Activated CD8-positive, alpha-beta memory T cell treated with anti-CD3 and anti-CD28 coated beads for 36 hours (primary cell): ENCODE measurements around the gene TSPAN18. TPM values are rescaled to one million over a fixed set of nuclear protein-coding genes. Genes with fewer than 3 reads are reported as not detected.

Experiments used
- CTCF ChIA-PET: fragments of 350-600 bp; sonication (Branson Sonifier 250); formaldehyde crosslinking; loops from one replicate; lab custom pipeline; 2021; ENCODE audit warnings: antibody characterized with exemption; lab: Charles Lee
- POLR2A ChIA-PET: fragments of 350-600 bp; sonication (Branson Sonifier 250); formaldehyde crosslinking; loops from one replicate; lab custom pipeline; 2021; ENCODE audit warnings: antibody characterized with exemption; lab: Charles Lee
- total RNA-seq, 2 experiments: library from RNA; stranded (reverse); gene quantifications; one replicate each; pipeline ENCODE4 v1.2.3, GENCODE V29; 2021

Gene TSPAN18
- total RNA-seq, 2 experiments from 2014 or later = 0.84 to 1.1 TPM

DNA sequence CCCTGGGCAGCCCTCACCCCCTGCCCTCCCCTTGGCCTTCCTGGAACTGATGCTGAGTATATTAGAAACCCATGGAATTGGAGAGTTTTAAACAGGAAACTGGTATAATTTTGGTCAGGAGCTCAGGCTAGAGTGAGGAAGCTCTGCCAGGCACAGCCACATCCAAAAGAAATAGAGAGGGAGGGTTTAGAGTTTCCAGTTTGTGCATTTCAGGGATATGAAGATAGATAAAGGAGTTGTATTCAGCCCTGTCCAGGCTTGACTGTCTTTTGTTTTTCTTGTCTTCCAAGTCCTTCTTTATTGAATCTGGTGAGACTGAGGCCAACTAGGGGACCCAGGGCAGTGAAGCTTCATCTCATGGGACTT lies 71.8 kb downstream of the TSPAN18 start:
- ChIA-PET POLR2A (no interaction called here), CTCF (interaction anchor here (0.9 kb wide), 1 partner anchor 16 kb away, joined by 4 read pairs; no protein-coding TSS in a partner anchor)

DNA sequence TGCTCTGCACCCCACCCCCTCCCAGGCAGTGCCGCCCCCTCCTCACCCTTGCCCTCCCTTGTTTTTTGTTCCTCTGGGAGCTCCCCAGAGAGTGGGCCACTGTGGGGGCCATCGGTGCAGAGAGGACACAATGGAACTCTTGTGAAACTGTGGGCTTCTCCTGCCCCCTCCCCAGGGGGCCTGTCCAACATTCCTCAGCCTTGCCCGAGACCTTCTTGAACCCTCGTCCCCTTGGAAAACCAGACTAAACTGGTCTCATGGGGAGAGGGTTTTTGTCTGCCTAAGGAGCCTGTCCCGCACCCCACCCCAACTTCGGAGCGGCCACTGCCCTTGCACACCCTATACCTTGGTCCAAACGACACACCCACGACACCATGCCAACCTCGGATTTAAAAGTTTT lies 72.2 kb downstream of the TSPAN18 start:
- ChIA-PET POLR2A (no interaction called here), CTCF (interaction anchor here (0.9 kb wide), 1 partner anchor 16 kb away, joined by 4 read pairs; no protein-coding TSS in a partner anchor)

DNA sequence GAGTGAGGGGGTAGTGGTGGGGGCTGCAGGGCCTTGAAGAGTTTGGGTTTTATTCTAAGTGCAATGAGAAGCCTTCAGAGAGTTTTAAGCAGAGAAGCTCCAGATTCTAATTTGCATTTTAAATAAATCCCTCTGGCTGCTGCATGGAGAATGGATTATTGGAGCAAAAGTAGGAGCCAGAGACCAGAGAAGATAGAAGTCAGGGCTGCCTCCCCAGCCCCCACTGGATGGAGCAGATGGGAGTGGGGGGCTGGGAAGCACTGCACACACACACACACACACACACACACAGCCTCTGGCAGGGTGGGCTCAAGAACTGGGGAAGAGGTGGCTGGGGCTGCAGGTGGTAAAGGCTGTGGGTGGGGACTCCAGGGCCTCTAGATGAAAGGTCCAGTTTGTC lies 75.6 kb downstream of the TSPAN18 start:
- ChIA-PET CTCF (interaction anchor here (0.8 kb wide), 1 partner anchor 9 kb away, joined by 3 read pairs; no protein-coding TSS in a partner anchor), POLR2A (no interaction called here)

DNA sequence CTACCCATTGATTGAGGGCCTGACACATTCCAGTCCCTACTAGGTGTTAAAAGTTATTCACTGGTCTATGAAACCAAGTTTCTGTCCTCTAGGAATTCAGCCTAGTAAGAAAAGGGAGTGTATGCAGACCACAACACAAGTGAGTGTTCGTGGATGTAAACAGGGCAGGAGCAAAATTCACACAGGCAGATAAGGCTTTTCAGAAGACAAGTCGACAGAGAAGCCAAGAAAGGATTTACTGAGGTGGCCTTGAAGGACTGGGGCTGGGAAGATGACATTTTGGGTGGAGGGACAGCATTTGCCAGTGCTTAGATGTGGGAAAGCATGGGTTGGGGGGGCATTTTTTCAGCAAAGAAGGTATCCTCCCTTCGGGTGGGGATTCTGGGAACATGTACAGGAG lies 76.2 kb downstream of the TSPAN18 start:
- CTCF ChIA-PET = no interaction called here
- POLR2A ChIA-PET = no interaction called here

DNA sequence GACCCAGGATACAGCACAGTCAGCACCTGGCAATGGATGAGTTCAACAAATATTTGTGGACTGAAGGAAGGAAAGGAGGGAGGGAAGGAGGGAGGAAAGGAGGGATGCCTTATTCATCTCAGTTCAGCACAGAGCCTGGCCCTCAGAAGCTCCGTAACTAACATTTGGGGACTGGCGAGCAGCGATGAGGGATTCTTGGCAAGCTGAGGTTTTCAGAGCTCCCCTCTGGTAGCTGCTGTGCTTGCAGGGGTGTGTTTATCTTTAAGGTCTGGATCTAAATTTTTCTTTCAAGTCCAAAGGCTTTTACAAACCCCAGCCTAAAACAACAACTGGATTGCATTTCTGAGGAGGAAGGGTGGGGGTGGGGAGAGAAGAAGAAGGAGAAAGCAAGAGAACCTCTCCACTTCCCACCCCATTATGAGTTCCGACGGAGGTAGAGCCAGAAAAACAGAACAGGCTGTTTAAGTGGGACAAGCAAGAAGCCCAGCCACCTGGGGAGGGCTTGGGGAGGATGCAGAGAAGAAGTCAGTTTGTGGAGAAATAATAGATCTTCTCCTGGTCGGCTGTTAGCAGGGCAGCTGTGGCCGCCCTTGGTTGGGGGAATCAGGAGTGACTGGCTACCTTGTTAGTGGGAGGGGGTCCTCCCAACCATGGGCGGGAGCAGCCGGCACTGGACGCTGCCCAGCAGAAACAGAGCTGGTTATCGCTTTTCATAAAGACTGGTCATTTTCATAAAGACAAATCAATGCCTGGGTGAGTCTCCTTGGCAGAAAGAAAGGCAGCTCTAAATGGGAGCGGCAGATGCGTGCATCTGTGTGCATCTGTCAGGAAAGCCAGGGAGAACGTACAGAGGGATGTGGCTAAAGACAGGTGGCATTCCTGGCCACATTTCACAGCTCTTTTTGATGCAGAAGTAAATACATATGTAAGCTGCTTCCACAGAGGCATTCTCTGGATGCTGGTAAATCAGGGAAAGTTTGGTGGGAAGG lies 78.0 kb downstream of the TSPAN18 start:
- ChIA-PET CTCF (interaction anchor here (0.6 kb wide), 1 partner anchor 301 kb away, joined by 3 read pairs; no protein-coding TSS in a partner anchor), POLR2A (no interaction called here)

DNA sequence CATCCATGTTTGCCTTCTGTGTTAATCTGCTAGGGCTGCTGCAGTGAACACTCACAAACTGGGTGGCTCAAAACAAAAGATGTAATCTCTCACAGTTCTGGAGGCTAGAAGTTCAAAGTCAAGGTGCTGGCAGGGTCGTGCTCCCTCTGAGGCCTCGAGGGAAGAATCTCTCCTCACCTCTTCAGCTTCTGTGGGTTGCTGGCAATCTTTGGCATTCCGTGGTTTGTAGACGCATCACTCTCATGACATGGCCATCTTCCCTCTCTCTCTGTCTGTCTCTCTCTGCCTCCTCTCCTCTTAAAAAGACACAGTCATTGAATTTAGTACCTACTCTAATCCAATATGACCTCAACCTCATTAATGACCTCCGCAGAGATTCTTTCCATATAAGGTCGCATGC lies 78.8 kb downstream of the TSPAN18 start:
- CTCF ChIA-PET = interaction anchor here (0.7 kb wide), 1 partner anchor 124 kb away, joined by 3 read pairs; no protein-coding TSS in a partner anchor
- POLR2A ChIA-PET = no interaction called here

DNA sequence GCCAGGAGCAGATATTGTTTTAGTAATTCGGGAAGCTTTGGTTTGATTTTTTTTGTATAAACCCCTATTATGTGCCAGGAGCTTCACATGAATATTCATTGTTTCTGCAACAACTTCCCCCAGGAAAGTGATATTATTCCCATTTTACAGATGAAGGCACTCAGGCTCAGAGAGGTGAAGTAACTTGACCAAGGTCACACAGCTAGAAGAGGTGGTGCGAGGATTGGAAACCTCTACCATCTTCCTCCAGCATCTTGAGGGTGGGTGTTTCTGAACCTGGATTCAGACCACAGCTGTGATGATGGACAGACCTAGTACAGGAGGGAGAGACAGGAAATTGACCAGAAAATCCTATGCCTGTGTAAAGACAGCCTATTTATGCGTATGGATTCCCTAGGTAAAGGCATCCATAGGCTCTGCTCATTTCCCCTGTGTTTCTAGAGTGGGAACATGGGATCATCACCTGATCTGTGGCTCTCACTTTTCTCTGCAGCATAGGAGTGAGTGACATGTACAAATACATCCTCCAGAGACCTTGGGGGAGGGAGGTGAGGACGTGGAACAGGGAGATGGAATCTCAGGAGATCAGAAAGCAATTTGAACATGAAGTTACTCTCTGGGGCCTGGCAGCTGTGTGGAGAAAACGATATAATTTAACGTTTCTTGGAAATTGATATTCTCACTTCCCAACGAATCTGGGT lies 81.4 kb downstream of the TSPAN18 start:
- ChIA-PET CTCF (interaction anchor here (1.8 kb wide), 1 partner anchor 19 kb away, joined by 4 read pairs; no protein-coding TSS in a partner anchor), POLR2A (no interaction called here)

DNA sequence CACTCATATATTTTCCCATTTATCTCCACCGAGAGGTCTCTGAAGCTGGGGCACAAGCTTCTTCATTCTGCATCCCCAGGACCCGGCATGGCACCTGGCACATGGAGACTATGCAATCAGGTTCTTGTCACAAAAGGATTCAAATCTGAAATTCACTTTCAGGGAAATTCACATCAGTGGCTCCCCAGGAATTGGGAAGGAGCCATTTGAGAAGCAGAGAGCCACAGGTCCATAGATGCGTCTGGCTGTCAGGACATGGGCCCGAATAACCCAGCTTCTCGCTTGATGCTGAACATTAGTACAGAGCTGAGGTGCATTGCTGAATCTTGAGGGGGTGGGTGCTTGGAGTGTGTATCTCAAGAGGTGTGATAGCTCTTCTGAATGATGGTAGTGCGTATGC lies 82.5 kb downstream of the TSPAN18 start:
- CTCF ChIA-PET = interaction anchor here (1.8 kb wide), 1 partner anchor 18 kb away, joined by 4 read pairs; no protein-coding TSS in a partner anchor
- POLR2A ChIA-PET = no interaction called here

DNA sequence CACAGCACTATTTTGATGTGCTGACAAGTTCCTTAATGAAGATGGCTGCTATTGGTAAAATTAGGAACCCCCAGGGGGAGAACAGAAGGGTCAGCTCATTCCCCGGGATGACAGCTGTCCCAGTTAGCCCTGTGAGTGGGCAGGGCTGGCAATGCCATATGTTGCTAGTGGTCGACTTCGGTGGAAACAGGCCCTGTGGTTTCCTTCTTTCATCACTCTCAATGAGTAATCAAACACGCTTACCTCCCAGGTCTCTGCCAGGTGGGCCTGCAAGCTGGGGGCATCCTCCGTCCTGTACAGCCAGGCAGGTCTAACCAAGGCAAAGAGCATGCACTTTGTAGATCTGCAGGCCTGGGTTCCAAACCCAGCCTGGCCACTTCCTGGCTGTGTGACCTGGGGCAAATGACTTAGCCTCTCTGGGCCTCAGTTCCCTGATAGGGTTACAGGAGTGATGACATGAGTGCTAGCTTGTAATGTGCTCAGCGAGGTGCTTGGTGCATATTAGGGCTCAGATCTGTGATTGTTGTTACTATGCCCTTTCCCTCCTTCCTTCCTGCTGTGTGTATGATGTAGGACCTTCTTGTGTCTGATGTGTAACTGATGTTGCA lies 85.2 kb downstream of the TSPAN18 start:
- CTCF ChIA-PET = no interaction called here
- POLR2A ChIA-PET = no interaction called here

DNA sequence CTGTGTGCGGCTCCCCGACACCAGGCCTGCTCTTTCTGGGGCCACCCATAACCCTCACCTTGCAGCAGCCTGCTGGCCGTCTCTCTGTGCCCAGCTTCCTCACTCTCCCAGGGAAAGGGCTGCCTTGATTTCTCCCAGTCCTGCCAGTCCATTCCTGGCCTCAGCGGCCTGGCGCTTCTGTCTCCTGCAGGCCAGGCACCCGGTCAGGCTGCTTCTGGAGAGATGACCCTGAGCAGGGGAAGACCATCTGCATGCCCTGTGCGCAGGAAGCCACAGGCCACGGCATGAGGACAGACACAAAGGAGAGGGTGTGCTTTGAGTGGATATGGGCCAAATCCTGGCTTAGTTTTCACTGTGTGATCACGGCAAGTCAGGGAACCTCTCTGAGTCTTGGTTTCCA lies 86.2 kb downstream of the TSPAN18 start:
- ChIA-PET POLR2A (no interaction called here), CTCF (no interaction called here)

DNA sequence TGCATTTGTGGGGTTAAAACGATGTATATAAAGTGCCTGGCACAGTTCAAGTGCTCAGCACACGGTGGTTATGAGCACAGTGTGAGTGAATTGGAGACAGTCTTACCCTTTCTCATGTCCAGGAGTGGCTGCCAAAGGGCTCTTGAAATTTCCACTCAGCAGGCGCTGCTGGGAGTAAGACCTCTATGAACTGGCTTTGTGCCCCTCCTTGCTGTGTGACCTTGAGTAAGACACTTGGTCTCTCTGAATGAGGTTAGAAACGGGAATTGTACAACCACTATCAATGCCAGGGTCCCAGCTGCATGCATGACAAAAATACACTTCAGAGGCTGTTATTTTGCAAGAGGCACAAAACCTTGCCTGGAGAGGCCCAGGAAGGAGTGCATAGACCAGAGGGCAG lies 86.6 kb downstream of the TSPAN18 start:
- POLR2A ChIA-PET = no interaction called here
- CTCF ChIA-PET = no interaction called here

DNA sequence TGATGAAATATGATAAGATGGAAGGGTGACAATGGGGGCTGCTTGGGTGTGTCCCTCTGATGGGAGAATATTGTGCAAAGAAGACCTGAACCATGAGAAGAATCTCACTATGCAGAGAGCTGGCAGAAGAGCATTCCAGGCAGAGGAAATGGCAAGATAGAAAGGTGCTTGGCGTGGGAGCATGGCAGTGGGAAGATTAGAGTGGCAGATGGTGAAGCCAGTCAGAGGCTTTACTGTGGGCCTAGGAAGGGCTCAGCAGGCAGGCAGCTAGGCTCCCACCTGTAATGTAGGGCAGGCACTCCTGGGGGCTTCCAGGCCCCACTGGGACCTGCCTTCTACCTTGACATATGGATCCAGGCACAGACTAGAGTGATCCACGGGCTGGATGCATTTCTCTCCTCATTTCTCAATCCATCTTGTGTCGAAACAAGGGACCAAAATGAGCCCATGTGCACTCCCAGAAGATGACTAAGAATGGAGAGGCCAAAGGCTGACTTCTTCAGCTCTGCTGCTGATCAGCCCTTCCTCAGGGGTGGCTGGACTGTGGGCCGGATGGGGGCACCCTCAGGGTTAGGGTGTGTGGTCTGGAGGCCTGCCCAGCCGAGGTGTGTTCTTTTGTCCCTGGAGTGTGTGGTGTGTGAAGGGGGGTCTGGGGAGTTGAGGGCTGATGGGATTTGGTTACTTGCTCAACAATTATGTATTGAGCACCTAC lies 88.3 kb downstream of the TSPAN18 start:
- CTCF ChIA-PET = no interaction called here
- POLR2A ChIA-PET = no interaction called here

DNA sequence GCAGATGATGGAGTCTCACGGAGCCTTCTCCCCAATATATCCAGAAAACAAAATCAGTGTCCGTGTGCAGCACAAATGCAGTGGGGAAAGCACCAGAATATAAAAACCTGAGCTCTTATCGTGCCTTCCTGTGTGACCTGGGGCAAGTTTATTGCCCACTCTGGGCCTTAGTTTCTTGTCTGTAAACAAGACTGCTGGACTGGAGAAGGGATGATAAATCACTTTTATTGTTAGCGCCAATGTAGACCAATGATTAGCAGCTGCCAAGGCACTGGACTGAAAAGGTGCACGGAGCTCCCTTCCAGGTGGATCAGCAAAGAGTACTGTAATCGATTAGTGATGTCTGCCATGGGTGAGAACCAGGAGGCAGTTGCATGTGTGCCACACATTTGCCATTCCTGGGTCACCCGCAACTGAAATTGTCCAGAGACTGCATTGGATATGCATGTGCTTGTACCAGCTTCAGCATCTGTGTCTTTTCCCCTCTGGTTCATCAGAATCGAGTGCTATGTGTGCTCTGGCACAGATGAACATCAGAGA lies 89.2 kb downstream of the TSPAN18 start:
- POLR2A ChIA-PET = no interaction called here
- CTCF ChIA-PET = no interaction called here

DNA sequence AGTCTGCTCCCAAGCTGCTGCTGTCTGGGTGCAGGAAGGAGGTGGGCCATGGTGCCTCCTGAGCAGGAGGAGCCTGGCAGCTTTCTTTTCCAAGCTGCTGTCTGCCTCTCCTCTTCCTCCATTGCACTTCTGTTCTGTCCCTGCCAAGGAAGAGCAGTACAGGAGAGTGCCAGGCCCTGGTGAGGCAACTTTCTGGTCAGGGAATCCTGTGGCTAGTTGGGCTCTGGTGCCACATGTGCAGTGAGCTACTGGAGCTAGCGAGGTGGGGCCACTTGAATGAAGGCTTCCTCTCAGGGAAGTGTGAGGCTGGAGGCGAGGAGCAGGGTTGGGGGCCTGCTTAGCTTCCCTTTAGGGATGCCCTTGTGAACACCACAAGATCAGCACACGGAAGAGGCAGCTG lies 90.0 kb downstream of the TSPAN18 start:
- ChIA-PET CTCF (interaction anchor here (1.7 kb wide), 1 partner anchor 94 kb away, joined by 3 read pairs; no protein-coding TSS in a partner anchor), POLR2A (no interaction called here)

DNA sequence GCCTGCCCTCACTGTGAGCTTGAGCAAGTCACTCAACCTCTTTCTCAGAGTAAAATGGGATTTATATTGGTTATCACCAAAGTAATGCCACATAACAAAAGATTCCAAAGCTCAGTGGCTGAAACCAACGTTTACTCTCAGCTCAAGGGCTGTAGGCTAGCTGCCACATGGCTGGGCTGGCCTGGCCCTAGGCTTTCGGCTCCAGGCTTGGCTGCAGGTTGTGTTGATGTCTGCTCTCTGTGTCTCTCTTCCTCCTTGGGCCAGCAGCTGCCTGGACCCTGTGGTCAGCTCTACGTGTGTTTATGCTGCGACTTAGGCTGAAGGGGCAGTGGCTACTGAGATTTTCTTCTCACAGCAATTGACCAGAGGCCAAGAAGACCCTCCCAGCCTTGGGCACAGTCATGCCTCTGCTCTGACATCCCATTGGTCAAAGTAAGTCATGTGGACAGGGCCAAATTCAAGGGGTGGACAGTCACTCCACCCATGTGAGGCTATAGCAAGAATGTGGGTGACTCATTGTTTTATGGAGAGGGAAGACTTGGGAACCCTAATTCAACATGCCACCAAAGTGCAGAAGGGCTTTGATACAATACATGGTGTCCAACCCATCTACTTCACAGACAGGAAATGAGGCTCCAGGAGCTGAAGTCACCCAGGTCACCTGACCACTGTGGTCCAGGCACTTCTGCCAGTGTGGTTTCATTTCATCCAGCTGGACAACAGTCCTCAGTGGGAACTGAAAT lies 90.6 kb downstream of the TSPAN18 start:
- POLR2A ChIA-PET = no interaction called here
- CTCF ChIA-PET = interaction anchor here (1.7 kb wide), 1 partner anchor 94 kb away, joined by 3 read pairs; no protein-coding TSS in a partner anchor

DNA sequence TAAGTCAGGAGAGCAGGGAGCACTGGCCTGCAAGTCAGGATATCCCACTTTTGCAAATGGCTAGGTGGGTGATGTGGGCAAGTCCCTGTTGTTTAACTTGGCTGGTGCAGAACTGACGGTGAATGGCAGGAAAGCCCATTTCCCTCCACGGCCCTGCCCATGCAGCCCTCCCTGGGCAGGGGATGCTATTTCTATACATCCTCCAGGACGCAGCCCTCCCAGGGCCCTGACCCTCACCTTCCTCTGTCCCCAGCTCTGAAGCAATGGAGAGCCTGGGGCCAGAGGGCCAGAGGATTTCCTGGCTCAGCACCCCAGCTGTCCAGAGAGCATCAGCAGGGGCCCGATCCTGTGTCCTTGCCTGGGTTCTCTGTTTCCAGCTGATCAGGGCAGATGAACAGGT lies 91.3 kb downstream of the TSPAN18 start:
- ChIA-PET CTCF (interaction anchor here (1.7 kb wide), 1 partner anchor 93 kb away, joined by 3 read pairs; no protein-coding TSS in a partner anchor), POLR2A (no interaction called here)

DNA sequence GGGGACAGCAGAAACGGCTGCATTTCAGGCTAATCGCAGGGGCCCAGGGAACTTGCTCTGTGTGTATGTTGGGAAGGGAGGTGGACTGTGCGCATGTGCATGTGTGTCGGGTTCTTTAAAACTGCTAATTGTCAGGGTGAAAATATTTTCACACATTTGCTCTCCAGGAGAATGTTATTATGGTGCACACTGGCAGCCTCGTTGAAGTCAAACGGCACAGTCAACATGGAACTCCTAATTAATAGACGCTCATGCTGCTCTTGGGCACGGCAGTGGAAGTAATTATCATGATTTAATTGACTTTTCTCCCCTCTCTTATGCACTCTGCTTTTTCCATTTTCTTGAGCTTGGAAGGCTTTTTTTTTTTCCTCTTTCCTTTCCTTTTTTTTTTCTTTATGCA lies 92.6 kb downstream of the TSPAN18 start:
- POLR2A ChIA-PET = no interaction called here
- CTCF ChIA-PET = no interaction called here

DNA sequence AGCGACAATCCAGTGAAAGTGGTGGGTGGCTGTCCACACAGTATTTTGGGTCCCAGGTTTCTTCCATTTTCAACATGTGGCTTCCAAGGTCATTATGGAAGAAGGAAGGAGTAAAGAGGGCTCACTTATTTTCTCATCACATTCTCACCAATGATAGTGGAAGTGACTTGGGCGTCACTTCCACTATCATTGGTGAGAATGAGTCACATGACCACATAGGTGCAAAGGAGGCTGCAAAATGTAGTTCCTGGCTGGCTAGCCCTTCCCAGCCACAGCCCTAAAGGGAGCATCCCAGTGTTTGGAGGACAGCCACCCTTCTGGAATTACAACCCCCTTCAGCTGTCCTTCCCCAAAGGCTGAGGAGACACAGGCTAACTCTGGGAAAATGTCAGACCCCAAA lies 95.6 kb downstream of the TSPAN18 start:
- ChIA-PET CTCF (interaction anchor here (1.1 to 2.2 kb wide), 2 partner anchors 72 to 89 kb away, joined by 3 to 5 read pairs; no protein-coding TSS in a partner anchor), POLR2A (no interaction called here)
